BJ (cell line): Measurements from ENCODE around the gene PPP1R9B. TPM values are rescaled to one million over a fixed set of nuclear protein-coding genes. Genes with fewer than 3 reads are reported as not detected.

Source experiments
- CTCF ChIA-PET: fragments of 350-600 bp; formaldehyde crosslinking; extraction: SDS; loops from one replicate; lab custom pipeline; 2021; ENCODE audit warnings: antibody characterized with exemption, inconsistent platforms; lab: Yijun Ruan, JAX
- POLR2A ChIA-PET: fragments of 300-600 bp; sonication (Branson Sonifier 250); formaldehyde crosslinking; extraction: SDS; loops from one replicate; lab custom pipeline; 2021; ENCODE audit warnings: antibody characterized with exemption; lab: Charles Lee
- DNase-seq: peaks from one replicate; pipeline ENCODE4 v3.0.0-alpha.2; 2011; ENCODE audit warnings: low read depth
- H3K27me3 ChIP-seq: 2 replicates; pipeline ENCODE4 v1.6.0; 2011; ENCODE audit warnings: low read length; ENCODE audit not compliant: control insufficient read depth, insufficient read depth
- H3K36me3 ChIP-seq: 2 replicates; pipeline ENCODE4 v1.5.1; 2011; ENCODE audit warnings: low read length; ENCODE audit not compliant: control insufficient read depth, insufficient read depth
- H3K4me3 ChIP-seq: 2 replicates; pipeline ENCODE4 v1.5.1; 2011; ENCODE audit warnings: low read depth, mild to moderate bottlenecking, control low read depth, low read length
- polyA plus RNA-seq: library from polyadenylated mRNA; depleted of rRNA; stranded (reverse); fragments of >200 nt; gene quantifications from 2 replicates; pipeline ENCODE4 v1.2.3, GENCODE V29; 2011
- TF ChIP-seq, protein P1 (sequence below): IDR thresholded peaks from 2 replicates; pipeline ENCODE4 v1.5.1; 2011; ENCODE audit warnings: low read depth, mild to moderate bottlenecking, control low read depth, inconsistent platforms, low read length, moderate library complexity; ENCODE audit not compliant: insufficient read depth

Gene PPP1R9B
- polyA plus RNA-seq, 1 experiment: 17.2 TPM

DNA sequence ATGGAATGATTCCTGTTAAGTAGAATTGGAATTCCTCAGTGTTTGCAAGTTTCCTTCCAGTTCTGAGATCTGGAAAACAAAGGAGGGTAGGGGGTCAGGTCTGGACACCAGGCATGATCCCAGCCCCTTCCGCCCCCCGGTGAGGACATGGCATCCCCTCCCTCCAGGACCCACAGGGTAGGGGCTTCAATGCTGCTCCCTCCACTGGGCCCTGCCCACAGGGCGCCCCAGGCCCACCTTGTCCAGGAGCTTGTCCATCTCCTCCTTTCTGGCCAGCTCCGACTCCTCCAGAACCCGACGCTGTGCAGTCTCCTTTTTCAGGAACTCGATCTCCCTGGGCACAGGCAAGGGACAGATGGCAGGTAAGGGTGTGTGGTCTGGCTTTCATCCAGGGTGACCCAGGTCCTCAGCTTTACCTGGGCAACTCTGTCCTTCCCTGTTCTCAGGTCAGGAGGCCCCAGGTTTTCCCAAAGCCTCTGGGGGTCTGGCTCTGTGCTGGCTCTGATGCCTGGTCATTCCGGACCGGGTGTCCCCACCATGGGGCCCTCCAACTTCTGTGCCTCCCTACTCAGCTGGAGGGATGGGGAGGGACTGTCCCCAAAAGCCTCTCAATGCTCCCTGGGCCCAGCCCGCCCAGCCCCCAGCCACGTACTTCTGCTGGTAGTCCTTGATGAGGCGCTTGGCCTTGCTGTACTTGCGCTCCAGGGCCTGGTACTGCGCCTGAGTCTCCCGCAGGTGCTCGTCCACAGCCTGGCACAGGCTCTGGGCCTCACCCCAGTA, 15.0 kb downstream of the PPP1R9B start:
- H3K36me3 ChIP-seq: peaks cover 48% of the 10 kb centered on the region
- no peak for DNase-seq
- ChIA-PET POLR2A (no interaction called here), CTCF (interaction anchor here (0.9 to 3.4 kb wide), 4 partner anchors 11 to 41 kb away, joined by 3 to 20 read pairs (median 4); partner anchors contain the start of gene PPP1R9B)
- TF ChIP-seq, protein P1, sequence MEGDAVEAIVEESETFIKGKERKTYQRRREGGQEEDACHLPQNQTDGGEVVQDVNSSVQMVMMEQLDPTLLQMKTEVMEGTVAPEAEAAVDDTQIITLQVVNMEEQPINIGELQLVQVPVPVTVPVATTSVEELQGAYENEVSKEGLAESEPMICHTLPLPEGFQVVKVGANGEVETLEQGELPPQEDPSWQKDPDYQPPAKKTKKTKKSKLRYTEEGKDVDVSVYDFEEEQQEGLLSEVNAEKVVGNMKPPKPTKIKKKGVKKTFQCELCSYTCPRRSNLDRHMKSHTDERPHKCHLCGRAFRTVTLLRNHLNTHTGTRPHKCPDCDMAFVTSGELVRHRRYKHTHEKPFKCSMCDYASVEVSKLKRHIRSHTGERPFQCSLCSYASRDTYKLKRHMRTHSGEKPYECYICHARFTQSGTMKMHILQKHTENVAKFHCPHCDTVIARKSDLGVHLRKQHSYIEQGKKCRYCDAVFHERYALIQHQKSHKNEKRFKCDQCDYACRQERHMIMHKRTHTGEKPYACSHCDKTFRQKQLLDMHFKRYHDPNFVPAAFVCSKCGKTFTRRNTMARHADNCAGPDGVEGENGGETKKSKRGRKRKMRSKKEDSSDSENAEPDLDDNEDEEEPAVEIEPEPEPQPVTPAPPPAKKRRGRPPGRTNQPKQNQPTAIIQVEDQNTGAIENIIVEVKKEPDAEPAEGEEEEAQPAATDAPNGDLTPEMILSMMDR: no peak
- H3K27me3 ChIP-seq: no peaks in the 10 kb centered on the region
- H3K4me3 ChIP-seq: no peak overlapping the region

DNA sequence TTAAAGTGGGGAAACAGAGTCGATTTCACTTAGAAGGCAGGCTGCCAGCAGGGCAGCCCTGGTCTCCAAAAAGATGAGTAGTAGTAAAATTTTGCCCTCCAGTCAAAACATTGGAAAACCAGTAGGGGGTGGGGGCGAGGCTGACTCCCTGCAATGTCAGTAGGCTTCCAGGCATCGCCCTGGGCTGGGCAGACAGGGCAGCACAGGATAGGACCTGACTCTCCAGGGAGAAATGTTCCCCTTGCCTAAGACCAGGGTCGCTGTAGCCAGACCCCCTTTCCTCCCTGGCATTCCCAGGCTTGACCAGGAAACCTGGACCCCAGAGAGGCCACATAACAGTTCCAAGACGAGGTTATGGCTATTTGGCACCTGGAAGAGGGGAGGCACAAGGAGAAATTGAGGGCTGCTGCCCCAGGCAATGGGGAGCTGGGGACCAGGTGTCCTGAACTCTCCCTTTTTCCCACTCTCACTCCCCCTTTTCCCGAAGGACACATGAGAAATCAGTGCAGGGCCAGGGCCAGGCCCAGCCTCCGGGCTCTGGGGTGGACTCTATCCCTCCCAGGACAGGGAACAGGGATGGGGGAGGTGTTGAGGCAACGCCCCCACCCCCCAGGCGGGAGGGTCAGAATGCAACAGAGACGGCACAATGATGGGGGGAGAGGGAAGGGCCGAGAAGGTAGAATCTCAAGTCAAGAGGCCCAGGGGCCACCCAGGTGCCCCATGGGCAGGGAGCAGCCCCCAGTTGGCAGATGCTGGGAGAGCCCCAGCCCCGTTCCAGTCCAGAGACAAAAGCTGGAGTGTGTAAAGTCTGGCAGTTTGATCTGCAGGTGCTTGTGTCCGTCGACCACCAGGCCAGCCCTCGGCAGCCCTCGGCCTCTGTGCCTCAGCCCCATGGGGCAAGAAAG, 16.0 kb downstream of the PPP1R9B start:
- H3K27me3 ChIP-seq: no peaks in the 10 kb centered on the region

DNA sequence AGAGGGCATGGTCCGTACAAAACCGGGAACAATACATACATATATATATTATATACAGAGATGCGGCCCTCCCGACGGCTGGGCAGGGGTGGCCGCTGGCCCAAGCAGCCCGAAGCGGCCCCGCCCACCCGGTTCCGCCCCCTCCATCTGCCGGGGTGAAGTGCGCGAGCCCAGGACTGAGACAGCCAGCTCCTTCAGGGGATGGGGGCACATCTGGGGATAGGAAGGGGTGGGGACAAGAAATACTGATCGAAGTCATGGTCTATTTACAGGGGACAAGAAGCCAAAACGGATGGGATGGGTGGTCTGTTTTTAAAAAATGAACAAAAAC, 16.7 kb downstream of the PPP1R9B start:
- POLR2A ChIA-PET: no interaction called here
- no peak overlapping the region for H3K4me3 ChIP-seq

More for the DNA sequence above, 16.0 kb downstream of the PPP1R9B start:
- ChIA-PET POLR2A (no interaction called here), CTCF (interaction anchor here (3.4 kb wide), 1 partner anchor 12 kb away, joined by 20 read pairs; no protein-coding TSS in a partner anchor)
- no peak for DNase-seq
- TF ChIP-seq, protein P1: no peak; the same call in 1 of the 2 replicates
- no peak overlapping the region for H3K4me3 ChIP-seq
- H3K36me3 ChIP-seq: peaks cover 42% of the 10 kb centered on the region

DNA sequence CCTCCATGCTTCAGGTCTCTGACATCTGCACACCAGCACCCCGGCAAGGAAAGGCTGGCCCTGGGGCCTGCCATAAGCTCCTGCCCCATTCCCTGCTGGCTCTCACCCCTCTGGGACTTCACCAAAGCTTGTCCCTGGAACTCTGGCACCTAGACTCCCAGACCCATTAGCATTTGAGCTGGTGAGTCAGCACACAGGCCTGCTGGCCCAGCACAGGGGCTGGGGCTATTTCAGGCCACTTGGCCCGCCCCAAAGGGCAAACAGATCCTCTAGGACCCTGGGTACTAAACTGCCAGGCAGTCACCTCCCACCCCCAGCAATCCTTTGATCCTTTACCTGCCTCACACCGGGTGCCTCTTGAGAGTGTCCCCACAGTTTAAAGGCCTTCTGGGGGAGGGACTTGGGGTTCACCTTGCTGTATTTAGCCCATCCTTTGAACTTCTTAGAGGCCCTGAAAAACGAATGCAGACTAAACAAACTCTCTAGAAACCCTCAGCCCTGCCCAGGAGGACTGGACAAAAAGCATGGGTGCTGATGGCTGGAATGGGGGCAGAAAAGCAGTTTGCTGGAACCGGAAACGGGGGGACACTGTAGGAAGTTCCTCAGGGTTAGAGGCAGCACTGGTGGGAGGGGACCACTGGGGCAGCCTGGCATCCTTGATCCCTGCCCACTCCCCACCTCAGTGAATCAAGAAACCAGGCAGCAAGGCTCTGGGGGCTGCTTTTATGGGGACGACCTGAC, 17.3 kb downstream of the PPP1R9B start:
- TF ChIP-seq, protein P1: no peak
- ChIA-PET CTCF (interaction anchor here (0.9 to 2.4 kb wide), 7 partner anchors 12 to 164 kb away, joined by 3 to 12 read pairs (median 6); no protein-coding TSS in a partner anchor), POLR2A (no interaction called here)
- no peak for DNase-seq
- H3K4me3 ChIP-seq: no peak overlapping the region
- no peaks in the 10 kb centered on the region for H3K27me3 ChIP-seq
- H3K36me3 ChIP-seq: peaks cover 31% of the 10 kb centered on the region

More for the DNA sequence above, 16.7 kb downstream of the PPP1R9B start:
- Histone ChIP-seq H3K27me3 (no peaks in the 10 kb centered on the region), H3K36me3 (peaks cover 35% of the 10 kb centered on the region)
- TF ChIP-seq, protein P1: no peak
- CTCF ChIA-PET: no interaction called here
- DNase-seq: no peak
